ENCODE results near the gene COX5A. TPM values are rescaled to one million over a fixed set of nuclear protein-coding genes. Genes with fewer than 3 reads are reported as not detected.

The COX5A gene
- total and polyA plus RNA-seq, 11 donors: 754 to 2,918 (median 1,211) TPM

- Histone ChIP-seq H3K9me3 (no peaks in the 10 kb centered on the region), H3K27me3 (no peaks in the 10 kb centered on the region), H3K4me3 (no peak overlapping the region), H3K27ac (no peak overlapping the region), H3K4me1 (peaks cover 0 to 15% (median 2%) of the 10 kb centered on the region in 12 donors), H3K36me3 (no peaks in the 10 kb centered on the region)
- DNase-seq (no peak), ATAC-seq (no peak)
- TF ChIP-seq CTCF (IDR thresholded peaks at IDR 0.05) (no peak), POLR2A (IDR thresholded peaks at IDR 0.05) (no peak)
- intact Hi-C loops (cut with DNase I): no loop called here
- WGBS, 4 donors: 80 to 99% (median 89%) methylated on average over 5 of the region's 5 CpGs
These were observed 29.8 kb upstream of the COX5A start for GRCh38 chr15:74967670-74968069.

DNA sequence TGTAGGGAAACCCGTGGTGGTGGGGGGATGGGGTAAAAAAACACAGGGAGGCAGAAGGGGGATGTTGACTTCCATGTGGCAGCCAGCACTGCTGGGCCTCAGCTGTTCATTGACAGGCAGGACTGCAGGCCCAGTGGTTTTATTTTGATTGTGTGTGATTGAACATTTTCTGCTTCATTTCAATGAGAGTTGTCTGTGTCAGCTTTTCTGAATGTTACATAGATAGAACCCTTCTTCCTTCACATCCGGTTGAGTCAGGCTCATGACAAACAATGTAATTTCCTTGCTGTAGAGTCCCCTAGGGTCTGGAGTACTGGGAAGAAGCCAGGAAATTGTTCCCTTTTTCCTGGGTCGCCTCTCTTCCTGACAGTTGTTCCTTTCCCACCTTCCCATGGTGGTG, 26.9 kb upstream of the COX5A start:
- ATAC-seq: peak in 3 of 4 donors; percentile 27 to 73 (median 28)
- Histone ChIP-seq H3K36me3 (no peaks in the 10 kb centered on the region), H3K27me3 (peaks cover 0 to 2% (median 0%) of the 10 kb centered on the region in 9 donors), H3K9me3 (no peaks in the 10 kb centered on the region), H3K4me3 (no peak overlapping the region), H3K4me1 (peaks cover 0 to 17% (median 2%) of the 10 kb centered on the region in 12 donors), H3K27ac (peak overlapping the region in 4 of 12 donors; percentile 30 to 58 (median 35))
- intact Hi-C loops (cut with DNase I): no loop called here
- TF ChIP-seq CTCF (IDR thresholded peaks at IDR 0.05): no peak
- no peak for TF ChIP-seq POLR2A (IDR thresholded peaks at IDR 0.05)
- 9 to 24% (median 20%) methylated on average over 3 of the region's 3 CpGs for WGBS, 4 donors
- no peak for DNase-seq

GRCh38 chr15:74963213-74963612, 25.3 kb upstream of the COX5A start:
- no peaks in the 10 kb centered on the region for H3K36me3 ChIP-seq
- H3K27ac ChIP-seq: no peak overlapping the region
- peaks cover 0 to 29% (median 13%) of the 10 kb centered on the region in 12 donors for H3K4me1 ChIP-seq
- 77 to 92% (median 81%) methylated on average over 4 of the region's 4 CpGs for WGBS, 4 donors
- H3K27me3 ChIP-seq: peaks cover 0 to 16% (median 5%) of the 10 kb centered on the region in 9 donors
- intact Hi-C loops (cut with DNase I): no loop called here
- TF ChIP-seq CTCF (IDR thresholded peaks at IDR 0.05) (no peak), POLR2A (IDR thresholded peaks at IDR 0.05) (no peak)
- H3K9me3 ChIP-seq: no peaks in the 10 kb centered on the region
- no peak for ATAC-seq
- DNase-seq: no peak
- H3K4me3 ChIP-seq: no peak overlapping the region

DNA sequence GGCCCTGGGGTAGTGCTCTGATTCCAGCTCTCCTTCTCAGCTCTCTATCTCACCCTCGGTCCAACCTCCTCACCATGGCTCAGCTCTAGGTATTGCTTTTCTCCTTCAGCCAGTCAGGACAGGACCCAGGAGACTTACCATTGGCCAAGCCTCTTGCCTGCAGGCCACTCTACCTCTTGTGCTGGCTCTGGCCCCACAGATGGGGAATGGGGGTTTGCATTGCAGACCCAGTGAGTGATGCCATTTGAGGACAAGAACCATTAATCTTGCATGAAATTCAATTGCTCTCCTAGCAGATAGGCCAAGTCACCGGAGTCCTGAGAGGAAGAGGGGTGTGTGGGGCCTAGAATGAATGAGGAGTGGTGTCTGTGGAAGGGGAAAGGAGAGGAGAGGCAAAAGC, 24.8 kb upstream of the COX5A start:
- intact Hi-C loops (cut with DNase I): no loop called here
- TF ChIP-seq CTCF (IDR thresholded peaks at IDR 0.05): no peak
- no peak for TF ChIP-seq POLR2A (IDR thresholded peaks at IDR 0.05)
- H3K36me3 ChIP-seq: no peaks in the 10 kb centered on the region
- H3K27me3 ChIP-seq: peaks cover 0 to 21% (median 10%) of the 10 kb centered on the region in 9 donors
- no peak overlapping the region for H3K4me3 ChIP-seq
- no peaks in the 10 kb centered on the region for H3K9me3 ChIP-seq
- H3K27ac ChIP-seq: no peak overlapping the region
- no peak for DNase-seq
- ATAC-seq: no peak
- WGBS, 4 donors: 61 to 90% (median 65%) methylated on average over 2 of the region's 2 CpGs
- H3K4me1 ChIP-seq: peaks cover 0 to 35% (median 17%) of the 10 kb centered on the region in 12 donors
